Vagina (tissue), 2 donors: Measurements from ENCODE around the gene BCL2L14.

Experiments
- POLR2A ChIP-seq, 2 donors: fragments of 450-650 bp; IDR thresholded peaks; one replicate each; pipeline ENCODE4 v1.6.1; 2017; ENCODE audit warnings: antibody characterized with exemption in 2 of 2, mild to moderate bottlenecking in 2 of 2, moderate library complexity in 2 of 2
- TF ChIP-seq, protein P1 (sequence below), 3 experiments: fragments of 450-650 bp in 2 of 3; fragments of 200-600 bp in 1 of 3; sonication (generic) in 1 of 3; IDR thresholded peaks; one replicate each; pipeline ENCODE4 v1.5.1; 2017 to 2019; ENCODE audit warnings: antibody characterized with exemption in 3 of 3, mild to moderate bottlenecking in 2 of 3, moderate library complexity in 2 of 3

DNA sequence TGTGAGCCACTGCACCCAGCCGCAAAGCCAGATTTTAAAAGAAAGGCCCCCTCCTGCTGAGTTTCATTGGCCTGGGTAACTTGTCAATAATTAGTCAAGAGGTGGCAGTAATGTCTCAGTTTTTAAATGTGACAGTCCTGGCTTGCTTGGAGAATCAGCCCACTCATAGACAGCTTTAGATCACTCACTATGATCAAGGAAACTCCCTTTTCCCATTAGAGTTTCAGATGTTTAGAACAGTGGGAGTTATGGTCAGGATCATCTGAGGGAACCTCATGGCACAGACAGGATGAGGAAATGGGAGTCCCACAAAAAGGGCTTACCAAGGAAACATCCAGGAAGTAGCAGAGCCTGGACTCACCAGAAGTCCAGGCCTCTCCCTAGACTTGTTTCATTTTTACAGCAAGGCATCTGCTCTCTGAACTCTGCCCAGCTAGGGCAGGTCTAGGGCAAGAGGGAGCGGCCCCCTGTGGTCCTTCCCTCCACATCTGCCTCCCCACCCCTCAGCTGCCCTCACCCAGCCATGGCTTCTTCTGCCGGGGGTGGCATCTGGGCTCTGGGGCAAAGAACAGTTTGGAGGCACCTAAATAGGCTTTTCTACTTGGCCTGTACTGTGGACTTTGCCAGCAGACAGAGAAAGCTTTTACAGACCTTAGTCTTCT is 11.2 kb downstream of the BCL2L14 start:
- TF ChIP-seq, protein P1, sequence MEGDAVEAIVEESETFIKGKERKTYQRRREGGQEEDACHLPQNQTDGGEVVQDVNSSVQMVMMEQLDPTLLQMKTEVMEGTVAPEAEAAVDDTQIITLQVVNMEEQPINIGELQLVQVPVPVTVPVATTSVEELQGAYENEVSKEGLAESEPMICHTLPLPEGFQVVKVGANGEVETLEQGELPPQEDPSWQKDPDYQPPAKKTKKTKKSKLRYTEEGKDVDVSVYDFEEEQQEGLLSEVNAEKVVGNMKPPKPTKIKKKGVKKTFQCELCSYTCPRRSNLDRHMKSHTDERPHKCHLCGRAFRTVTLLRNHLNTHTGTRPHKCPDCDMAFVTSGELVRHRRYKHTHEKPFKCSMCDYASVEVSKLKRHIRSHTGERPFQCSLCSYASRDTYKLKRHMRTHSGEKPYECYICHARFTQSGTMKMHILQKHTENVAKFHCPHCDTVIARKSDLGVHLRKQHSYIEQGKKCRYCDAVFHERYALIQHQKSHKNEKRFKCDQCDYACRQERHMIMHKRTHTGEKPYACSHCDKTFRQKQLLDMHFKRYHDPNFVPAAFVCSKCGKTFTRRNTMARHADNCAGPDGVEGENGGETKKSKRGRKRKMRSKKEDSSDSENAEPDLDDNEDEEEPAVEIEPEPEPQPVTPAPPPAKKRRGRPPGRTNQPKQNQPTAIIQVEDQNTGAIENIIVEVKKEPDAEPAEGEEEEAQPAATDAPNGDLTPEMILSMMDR (IDR thresholded peaks at IDR 0.05) = peak; percentile 8 to 38 (median 9)
- no peak for TF ChIP-seq POLR2A (IDR thresholded peaks at IDR 0.05)
